Activated T-helper 1 cell treated with anti-CD3 and anti-CD28 coated beads, Interleukin-2, amount 50 U/mL, for 16 hours (primary cell): ENCODE results near the gene MRE11.

Experiments used
- DNase-seq, 2 donors: peaks; one replicate each; pipeline ENCODE4 v3.0.0-alpha.2; 2020; ENCODE audit warnings: low read depth in 1 of 2, low spot score in 1 of 2

The MRE11 gene

DNA sequence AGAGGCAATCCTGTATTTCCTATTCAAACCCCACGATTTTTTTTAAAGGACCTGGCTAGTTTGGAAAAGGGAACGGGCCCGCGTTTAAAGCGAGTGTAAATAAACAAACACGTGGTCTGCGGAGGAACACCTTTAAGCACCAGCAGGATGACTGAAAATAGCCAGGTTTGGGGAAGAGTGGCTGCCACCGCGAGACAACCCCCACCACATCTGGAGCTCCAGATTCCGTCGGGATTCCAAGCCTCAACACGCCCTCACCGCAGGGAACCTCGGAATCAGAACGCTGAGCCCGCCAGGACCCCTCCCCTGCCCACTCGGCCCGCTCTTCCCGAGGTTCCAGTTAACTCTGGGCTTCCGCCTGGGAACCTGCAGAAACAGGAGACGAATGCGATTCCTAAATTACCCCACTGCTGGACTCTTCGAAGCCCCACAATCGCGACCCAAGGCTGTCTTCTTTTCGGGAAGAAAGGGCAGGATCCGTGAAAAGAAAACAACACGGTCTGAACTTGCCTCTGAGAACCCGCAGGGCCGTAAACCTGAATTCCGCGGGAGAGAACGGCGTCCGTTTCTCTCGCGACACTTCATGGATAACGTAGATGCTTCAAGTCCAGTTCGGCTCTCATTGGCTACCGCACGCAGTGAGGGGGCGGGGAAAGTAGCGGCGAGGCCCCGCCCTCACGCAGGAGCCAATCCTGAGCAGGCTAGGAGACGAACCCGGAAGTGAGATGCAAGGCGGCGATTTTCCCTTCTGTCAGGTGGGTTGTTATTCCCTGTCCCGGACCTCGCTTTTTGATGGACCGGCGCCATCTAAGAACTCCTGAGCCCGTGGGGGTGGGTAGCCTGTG, at the start of gene MRE11, which contains the start of gene ANKRD49:
Gene MRE11 (minus strand): TSS at position 564 of the 845 bp plus-strand sequence. CDS start 1,043 bp downstream, outside the sequence.
Gene ANKRD49 (plus strand): TSS at position 704 of the 845 bp plus-strand sequence. CDS start 2,710 bp downstream, outside the sequence.
- DNase-seq = peak; percentile 90 to 92

DNA sequence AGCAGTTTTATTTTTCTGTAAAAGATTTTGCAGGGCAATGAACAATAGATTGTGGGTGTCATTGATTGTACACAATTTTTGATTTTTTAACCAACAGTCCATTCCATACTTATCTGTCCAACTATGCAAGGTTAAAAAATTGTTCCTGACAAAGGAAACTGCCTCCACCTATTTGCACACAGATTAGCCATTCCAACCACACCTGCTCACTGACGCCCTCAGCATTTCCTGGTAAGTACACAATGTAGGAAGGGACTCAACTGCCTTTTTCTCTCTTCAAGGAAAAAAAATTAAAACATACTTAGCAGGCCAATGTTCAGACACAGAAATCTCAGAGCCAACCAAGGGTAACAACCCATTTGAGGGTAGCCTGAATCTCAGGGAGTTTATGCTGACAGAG, 45.8 kb upstream of the MRE11 start:
- DNase-seq = no peak

DNA sequence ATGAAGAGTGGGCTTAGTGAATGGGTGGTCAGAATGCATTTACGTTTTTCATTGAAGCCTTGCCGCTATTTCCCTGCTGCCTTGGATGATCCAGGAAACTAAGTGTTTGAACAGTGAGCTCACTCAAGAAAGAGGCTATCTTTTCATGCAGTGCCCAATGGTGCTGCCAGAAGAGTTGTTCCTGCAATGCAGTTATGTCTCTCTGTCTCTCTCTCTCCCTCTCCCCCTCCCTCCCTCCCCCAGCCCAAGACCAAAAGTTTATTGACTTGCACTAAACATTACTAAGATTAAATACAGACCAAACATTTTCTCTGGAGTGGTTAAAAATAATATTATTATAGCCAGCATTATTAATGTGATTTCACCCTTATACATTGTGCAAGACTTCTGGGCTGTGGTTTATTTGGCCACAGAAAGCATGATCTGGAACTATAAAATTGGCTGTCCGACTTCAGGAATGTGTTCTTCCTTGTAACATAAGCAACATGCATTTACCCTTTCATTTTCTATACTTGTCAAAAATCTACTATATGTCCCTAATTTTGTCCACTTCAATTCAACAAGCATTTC, 43.5 kb upstream of the MRE11 start:
- no peak for DNase-seq

DNA sequence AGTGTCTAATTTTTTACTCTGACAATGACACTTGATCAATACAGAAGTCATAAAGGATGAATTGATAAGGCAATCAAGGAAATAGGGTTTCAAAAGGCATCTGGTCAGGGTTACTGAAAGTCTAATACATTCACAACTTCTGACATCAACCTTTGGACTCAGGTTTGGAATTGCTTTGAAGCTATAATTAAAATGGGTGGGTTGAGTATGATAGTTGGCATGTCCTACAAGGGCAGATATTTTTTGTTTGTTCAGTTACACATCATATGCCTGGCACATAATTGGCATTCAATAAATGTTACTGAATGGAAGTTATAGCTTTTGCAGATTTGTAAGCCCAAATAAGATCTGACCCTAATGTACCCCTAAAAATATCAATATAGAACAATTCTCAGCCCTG, 42.7 kb upstream of the MRE11 start:
- no peak for DNase-seq

DNA sequence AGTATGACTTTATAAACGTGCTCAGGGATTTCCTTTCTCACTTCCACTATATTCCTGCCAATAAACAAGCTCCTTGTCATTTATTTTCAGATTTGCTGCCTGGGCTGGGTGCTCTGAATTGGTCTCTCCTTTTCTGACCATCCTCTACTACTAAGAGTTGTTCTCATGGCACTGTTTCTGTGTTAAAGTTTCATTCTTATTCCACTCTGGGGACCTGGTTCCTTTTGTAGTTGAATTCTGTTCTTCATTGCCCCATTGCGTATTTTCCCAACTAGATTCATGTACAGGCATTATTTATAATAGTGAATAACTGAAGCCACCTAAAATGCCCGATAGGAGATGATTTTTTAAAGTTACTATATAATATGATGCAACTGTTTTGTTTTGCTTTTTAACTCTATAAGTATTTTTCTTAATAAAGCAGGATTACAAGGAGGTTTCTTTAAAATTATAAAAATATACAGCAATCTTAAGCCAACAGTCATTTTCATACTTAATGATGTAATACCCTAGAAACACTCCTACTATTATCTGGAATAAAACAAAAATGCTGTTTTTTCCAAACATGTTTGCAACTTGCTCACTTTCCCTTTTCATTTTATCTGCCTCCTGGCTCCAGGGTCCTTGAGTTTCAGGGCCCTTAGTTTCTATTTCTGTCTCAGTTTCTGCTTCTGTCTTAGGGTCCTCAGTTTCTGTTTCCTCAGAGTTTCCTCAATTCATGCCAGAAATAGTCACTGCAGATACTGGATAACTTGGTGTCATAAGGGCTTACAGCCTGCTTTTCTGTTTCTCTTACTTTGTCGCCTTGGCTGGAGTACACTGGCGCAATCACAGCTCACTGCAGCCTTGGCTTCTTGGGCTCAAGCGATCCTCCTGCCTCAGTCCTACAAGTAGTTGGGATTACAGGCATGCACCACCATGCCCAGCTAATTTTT, 40.3 kb upstream of the MRE11 start:
- DNase-seq = no peak

DNA sequence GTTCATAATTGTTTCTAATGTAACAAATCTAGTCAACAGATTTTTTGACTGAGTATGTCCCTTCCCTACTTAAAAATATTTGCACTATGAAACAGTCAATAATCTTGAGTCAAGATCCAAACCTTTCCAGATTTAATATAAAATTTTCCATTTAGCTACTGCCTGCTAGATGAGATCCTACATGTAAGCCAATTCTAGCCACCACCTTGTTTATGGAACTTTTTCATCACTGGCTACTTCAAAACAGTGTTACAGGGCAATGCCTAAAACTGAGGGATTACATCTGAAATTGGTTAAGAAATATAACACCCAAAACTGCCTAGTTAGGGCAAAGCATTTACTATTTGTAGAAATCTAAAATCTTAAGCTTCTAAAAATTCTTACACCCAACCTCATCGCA, 39.6 kb upstream of the MRE11 start:
- DNase-seq = no peak

DNA sequence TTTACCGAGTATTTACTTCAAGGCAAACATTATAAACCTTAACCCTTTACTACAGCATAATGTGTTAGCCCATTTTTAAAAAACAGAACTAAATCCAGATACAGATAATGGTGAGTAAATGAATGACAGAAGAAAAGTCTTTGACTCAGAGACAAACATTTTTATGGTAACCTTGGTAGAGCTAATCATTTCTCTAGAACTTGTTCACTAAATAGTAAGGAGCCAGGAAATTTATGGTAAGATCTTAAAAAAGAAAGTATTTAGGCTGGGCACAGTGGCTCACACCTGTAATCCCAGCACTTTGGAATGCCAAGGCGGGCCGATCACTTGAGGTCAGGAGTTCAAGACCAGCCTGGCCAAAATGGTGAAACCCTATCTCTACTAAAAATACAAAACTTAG, 38.6 kb upstream of the MRE11 start:
- DNase-seq = no peak

DNA sequence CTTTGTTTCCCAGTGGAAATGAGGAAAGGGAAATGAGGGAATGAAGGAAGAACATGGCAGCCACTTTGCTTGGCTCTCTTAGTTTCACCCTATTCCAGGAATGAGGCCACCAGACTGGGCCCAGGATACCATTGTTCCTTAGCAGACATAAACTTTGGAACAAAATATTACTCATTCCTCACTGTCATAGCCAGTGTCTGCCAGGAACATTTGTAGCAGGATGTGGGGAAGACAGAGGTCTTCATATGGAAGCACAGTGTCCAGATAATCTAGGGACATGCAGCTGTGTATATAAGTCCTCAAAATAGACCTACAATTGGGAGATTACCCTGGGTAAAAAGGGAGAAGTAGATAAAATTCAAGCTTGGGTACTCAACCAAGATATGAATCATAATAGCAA, 34.9 kb upstream of the MRE11 start:
- no peak for DNase-seq

DNA sequence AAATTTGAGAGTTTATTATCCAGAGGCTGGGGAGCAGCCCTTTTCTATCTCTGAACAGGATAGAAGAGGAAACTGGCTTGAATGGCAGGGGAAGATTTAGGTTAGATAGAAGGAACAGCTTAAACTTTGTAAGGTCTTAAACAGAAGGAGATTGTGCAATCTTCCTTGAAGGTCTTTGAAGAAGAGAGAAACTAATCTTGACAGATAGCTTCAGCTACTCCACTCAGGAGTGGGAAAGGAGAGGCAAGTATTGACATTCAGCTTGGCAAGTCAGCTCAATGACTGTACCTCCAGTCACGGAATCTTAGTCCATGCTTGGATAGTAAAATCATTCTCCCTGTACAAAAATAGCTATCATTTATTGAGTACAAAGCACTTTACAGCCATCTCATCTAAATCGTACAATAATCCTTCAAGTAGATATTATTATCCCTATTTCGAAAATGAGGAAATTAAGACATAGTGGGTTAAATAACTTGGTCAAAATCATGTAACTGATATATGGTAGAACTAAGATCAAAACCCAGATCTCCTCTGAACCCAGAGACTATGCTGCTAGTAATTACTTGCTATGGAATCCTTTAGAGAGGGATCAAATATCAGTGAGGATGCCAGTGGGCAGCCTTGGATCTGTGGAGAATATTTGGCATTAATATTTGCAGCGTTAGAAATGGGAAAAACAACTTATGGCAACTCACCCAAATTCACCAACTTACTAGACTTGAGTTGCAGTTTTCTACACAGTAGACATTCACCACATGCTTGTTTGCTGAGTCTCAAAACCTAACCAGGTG, 33.2 kb upstream of the MRE11 start:
- no peak for DNase-seq

DNA sequence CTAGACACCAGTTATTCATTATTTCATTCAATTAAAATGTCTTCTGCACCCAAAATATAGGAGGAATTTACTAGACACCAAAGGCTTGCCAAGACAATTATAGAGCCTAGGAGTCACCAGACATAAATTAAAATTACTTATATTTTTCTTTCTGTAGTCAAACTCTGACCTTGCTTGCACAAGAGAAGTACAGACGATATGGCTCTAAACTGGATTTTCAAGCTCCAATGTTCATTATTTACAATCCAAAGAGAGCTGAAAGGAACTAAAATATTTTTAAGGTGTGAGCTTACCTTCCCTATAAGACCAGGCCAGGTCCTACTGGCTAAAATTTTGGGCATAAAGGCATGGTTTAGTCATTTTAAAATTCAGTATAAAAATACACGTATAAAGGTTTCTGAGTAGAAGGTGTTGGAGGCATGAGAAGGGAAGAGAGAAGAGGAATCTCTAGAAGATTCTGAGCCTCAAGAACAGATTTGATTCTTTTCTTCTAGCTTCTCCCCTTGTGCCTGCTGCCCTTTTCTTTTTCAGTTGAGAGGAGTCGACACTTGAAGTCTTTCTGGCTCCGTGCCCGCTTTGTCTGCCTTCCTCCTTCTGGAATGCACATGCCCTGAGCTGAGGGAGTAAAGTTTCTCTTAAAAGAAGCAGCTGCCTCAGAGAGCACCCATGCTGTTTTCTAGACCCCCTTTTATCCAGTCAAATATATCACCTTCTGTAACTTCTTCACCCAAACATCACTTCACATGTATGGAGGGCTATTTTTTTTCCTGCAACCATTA, 32.1 kb upstream of the MRE11 start:
- no peak for DNase-seq

DNA sequence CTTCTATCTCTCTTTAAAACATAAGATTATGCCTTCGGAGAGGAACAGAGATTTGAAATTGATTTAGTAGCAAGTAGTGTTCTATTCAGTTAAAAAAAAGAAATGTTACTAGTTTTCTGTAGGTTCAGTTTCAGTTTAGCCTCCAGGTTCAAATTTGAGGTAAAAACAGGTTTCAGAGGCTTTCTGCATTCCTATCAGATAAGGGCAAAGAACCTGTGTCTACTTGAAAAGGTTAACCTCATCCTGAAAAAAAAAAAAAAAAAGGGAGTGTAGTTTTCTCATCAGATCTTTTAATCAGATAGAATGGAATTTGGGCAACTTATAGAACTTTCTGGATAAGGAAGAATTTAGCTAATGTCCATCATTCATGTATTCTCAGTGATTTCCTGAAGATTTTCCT, 30.7 kb upstream of the MRE11 start:
- no peak for DNase-seq

DNA sequence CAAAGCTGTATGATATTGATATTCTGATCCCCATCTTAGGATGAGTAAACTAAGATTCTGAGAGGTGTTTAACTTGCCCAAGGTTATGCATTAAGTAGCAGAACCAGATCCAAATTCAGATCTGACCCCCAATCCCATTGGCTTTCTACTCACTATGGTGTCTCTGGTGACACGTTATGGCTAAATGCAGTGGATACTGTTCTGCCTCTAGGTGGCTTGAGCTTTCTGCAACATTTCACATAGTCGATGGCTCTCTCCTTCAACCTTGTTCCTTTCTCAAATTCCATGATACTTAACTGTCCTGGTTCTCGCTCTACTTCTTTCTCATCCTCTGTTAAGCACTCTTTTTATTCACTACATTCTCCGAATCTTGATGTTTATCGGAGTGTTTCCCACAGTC, 28.0 kb upstream of the MRE11 start:
- no peak for DNase-seq

DNA sequence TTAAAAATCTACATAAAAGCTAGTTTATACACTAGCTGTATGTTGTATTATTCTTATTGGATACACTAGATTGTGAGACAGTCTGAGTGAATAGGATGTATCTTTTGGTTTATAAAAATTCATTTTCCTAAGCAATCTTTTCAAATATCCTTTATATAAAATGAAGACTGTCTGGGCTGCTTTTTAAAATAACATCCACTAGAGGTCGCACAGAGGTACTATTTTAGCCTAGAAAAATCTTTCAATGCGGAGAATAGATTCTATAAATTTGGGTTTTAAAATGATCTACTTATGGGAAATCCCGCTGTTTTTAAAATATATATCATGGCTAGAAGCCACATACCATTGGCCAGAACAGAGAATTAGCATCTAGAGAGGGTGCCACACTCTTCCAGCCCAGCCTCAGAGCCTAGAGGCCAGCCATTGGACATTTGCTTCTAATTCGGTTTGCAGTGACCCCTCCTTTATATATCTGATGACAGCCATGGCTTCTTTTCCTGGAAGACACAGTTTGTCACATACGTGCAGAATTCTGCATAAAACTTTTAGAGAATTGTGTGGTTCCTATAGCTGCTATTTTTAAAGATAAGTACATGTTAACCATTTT, 25.9 kb upstream of the MRE11 start:
- DNase-seq = no peak

DNA sequence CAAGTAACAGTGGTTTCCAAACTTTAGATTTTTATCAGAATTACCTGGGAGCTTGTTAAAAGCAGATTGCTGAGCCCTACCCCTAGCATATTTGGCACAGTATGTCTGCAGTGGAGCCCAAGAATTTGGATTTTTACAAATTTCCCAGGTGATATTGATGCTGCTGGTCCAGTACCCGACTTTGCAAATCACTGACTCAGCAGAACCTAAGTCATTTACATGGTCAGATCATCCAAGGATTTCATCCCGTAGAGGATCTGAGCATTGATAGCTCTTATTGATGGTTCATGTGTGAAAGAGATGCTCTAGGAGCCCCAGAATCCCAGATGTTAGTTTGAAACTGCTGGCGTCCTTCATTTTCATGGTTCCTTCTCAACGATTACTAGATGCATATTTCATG, 24.7 kb upstream of the MRE11 start:
- DNase-seq = no peak

DNA sequence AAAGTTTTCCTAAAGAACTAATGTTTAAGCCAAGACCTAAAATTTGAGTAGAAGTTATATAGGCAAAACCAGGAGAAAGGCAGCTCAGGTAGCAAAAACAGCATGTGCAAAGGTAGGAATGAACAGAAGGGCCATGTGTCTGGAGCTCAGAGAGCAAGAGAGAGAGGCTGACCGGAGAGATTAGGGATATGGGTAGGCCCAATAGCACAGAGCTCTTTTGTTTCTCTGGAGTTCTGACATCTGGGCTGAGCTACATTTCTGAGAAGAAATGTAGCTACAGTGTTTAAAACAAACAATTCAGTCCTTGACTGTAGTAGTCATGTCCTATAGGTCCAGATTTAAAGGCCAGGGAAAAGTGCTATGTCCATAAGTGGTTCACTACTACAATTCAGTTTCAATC, 23.1 kb upstream of the MRE11 start:
- DNase-seq = no peak

DNA sequence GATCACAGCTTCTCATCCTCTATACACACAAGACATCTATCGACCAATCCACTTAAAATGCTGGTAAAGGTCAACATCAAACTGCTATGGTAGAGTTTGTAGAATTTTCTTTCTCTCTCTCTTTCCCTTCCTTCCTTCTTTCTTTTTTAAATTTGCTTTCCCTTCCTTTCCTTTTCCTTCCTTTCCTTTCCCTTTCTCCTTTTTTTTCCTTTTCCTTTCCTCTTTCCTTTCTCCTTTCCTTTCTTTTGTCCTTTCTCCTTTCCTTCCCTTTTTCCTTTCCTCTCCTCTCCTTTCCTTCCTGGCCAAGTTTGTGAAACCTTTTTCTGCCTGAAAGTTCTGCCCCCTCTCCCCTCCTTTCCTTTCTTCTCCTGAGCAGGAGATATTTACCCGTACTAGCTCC, 21.8 kb upstream of the MRE11 start:
- DNase-seq = no peak

DNA sequence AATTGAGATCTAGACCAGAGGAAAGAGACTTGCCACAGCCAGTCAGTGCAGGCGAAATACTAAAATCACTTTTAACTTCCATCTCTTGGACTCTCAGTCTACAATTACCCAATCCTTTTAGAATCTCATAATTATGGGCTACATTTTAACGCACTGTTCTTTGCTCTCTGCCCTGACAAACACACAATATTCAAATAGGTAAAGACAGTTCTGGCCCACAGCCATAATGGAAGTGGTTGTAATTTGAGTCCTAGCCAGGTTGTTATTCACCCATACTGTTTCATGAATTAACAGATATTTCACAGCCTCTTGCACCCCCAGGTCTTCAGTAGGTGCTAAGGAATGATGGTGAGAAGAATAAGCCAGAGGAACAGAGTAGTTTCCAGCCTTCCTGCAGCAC, 19.4 kb upstream of the MRE11 start:
- DNase-seq = no peak

DNA sequence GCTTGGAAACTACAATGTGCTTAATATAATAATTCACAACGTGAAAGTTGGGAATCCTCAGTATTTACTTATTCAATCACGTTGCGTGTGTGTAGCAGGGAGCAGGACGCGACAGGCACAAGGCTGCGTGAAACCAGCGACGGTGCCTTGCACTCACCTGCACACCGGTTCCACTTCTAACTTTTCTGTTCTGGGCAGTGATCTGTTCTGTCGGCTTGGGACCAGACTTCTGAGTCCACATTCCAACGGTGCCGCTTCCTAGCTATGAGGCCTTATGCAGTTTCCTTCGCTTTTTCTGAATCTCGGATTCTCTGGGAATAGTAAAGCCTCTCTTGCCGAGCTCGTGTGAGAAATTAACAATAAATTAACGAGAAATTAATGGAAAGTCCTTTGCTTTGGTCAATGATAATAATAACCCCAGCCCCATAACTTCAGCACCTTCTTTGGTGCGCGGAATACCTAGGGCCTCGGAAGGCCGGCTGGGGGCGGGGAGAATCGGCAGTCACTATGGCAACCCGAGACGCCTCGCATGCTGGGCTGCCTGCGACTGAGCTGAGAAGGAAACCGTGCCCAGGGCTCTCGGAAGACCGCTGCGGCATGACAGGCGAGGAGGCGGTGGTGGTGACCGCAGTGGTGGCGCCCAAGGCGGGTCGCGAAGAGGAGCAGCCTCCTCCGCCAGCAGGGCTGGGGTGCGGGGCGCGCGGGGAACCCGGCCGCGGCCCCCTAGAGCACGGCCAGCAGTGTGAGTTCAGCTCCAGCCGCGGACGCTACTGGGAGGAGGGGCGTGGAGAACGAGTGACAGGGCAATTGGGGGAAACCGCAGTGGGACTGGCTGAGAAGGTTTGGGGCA, 18.5 kb upstream of the MRE11 start, which contains the start of gene C11orf97:
Gene C11orf97 (plus strand): TSS at position 530 of the 850 bp plus-strand sequence. CDS start 68 bp downstream, at position 598.
- DNase-seq = peak; percentile 11 to 17

DNA sequence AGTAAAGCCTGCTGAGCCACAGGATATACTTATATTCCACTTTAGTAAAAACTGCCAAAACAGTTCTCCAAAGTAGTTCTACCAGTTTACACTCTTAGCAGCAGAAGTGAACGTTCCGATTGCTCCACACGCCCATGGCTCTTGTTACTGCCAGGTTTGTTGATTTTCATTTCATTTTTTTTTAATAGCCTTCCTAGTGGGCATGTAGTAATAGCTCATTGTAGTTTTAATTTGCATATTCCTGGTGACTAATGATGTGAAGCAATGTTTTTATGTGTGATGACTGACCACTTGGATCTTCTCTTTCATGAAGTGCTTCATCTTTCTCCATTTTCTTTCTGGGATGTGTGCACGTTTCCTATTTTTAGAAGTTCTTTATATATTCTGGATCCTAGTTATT, 13.8 kb upstream of the MRE11 start:
- no peak for DNase-seq
